HepG2 (cell line): Measurements from ENCODE around the gene STX10. TPM values are rescaled to one million over a fixed set of nuclear protein-coding genes. Genes with fewer than 3 reads are reported as not detected.
A peak's percentile ranks its signal among the peaks of the same experiment; 100 is the strongest.

Experiments
- ARNT ChIP-seq: fragments of 450-650 bp; IDR thresholded peaks from 2 replicates; pipeline ENCODE4 v1.6.1; 2017
- EZH2 ChIP-seq: conservative IDR thresholded peaks from 2 replicates; pipeline ENCODE4 v1.6.1; 2012; ENCODE audit warnings: mild to moderate bottlenecking, low read depth, low read length, moderate library complexity
- FOXO1 ChIP-seq: sonication (generic); formaldehyde crosslinking; IDR thresholded peaks from 2 replicates; pipeline ENCODE4 v1.4.0; 2020; ENCODE audit warnings: missing genetic modification reagents
- GMEB1 ChIP-seq: sonication (generic); formaldehyde crosslinking; IDR thresholded peaks from 2 replicates; pipeline ENCODE4 v1.5.1; 2020; ENCODE audit warnings: missing genetic modification reagents, mild to moderate bottlenecking, borderline replicate concordance
- HNF4G ChIP-seq, 2 experiments: sonication (generic) in 1 of 2; formaldehyde crosslinking in 1 of 2; IDR thresholded peaks; 2 replicates each; pipeline versions ENCODE4 v1.4.0 to v1.6.1; 2011 to 2020; ENCODE audit warnings: borderline replicate concordance in 2 of 2, low read depth in 2 of 2, mild to moderate bottlenecking in 2 of 2, low read length in 1 of 2, missing genetic modification reagents in 1 of 2, moderate library complexity in 1 of 2
- MAFF ChIP-seq: IDR thresholded peaks from 2 replicates; pipeline ENCODE4 v1.6.1; 2011; ENCODE audit warnings: low read depth, low read length, improper control_type of control experiment
- PHF20 ChIP-seq: sonication (generic); formaldehyde crosslinking; IDR thresholded peaks from 2 replicates; pipeline ENCODE4 v1.5.0; 2020; ENCODE audit warnings: mild to moderate bottlenecking, missing genetic modification reagents
- RBM22 ChIP-seq: fragments of 200-400 bp; formaldehyde crosslinking; optimal IDR thresholded peaks from 2 replicates; pipeline ENCODE3; 2017; ENCODE audit warnings: mild to moderate bottlenecking, low read length, moderate library complexity
- RELA ChIP-seq: sonication (generic); formaldehyde crosslinking; IDR thresholded peaks from 2 replicates; pipeline ENCODE4 v1.4.0; 2020; ENCODE audit warnings: missing genetic modification reagents
- REXO4 ChIP-seq: sonication (generic); formaldehyde crosslinking; IDR thresholded peaks from 2 replicates; pipeline ENCODE4 v1.8.0; 2022; ENCODE audit warnings: missing genetic modification reagents, mild to moderate bottlenecking, borderline replicate concordance
- SRSF9 ChIP-seq: fragments of 200-400 bp; formaldehyde crosslinking; IDR thresholded peaks from 2 replicates; pipeline ENCODE4 v1.6.1; 2018; ENCODE audit warnings: borderline replicate concordance, mild to moderate bottlenecking, low read depth, low read length; ENCODE audit not compliant: insufficient read depth, poor library complexity, severe bottlenecking
- TBP ChIP-seq: sonication (generic); formaldehyde crosslinking; IDR thresholded peaks from 2 replicates; pipeline ENCODE4 v1.5.0; 2020; ENCODE audit warnings: missing genetic modification reagents
- TEF ChIP-seq: sonication (generic); formaldehyde crosslinking; IDR thresholded peaks from 2 replicates; pipeline ENCODE4 v1.5.0; 2020; ENCODE audit warnings: missing genetic modification reagents
- TFAP4 ChIP-seq: sonication (generic); IDR thresholded peaks from 2 replicates; pipeline ENCODE4 v1.6.1; 2016; ENCODE audit warnings: low read depth, borderline replicate concordance
- ZBTB44 ChIP-seq: sonication (generic); formaldehyde crosslinking; IDR thresholded peaks from 2 replicates; pipeline ENCODE4 v1.4.0; 2020; ENCODE audit warnings: missing genetic modification reagents
- ZFP36L2 ChIP-seq: sonication (generic); formaldehyde crosslinking; IDR thresholded peaks from 2 replicates; pipeline ENCODE4 v1.4.0; 2020; ENCODE audit warnings: missing genetic modification reagents
- ZFP91 ChIP-seq: sonication (generic); formaldehyde crosslinking; IDR thresholded peaks from 2 replicates; pipeline ENCODE4 v1.9.0; 2022; ENCODE audit warnings: missing genetic modification reagents, mild to moderate bottlenecking, borderline replicate concordance
- ZNF230 ChIP-seq: sonication (generic); formaldehyde crosslinking; IDR thresholded peaks from 2 replicates; pipeline ENCODE4 v1.4.0; 2020; ENCODE audit warnings: mild to moderate bottlenecking, missing genetic modification reagents
- ZNF44 ChIP-seq: sonication (generic); formaldehyde crosslinking; IDR thresholded peaks from 2 replicates; pipeline ENCODE4 v1.5.1; 2020; ENCODE audit warnings: mild to moderate bottlenecking, missing genetic modification reagents
- ZNF558 ChIP-seq: sonication (generic); formaldehyde crosslinking; IDR thresholded peaks from 2 replicates; pipeline ENCODE4 v1.9.0; 2022; ENCODE audit warnings: mild to moderate bottlenecking, missing genetic modification reagents, borderline replicate concordance
- ZNF572 ChIP-seq: sonication (generic); formaldehyde crosslinking; IDR thresholded peaks from 2 replicates; pipeline ENCODE4 v1.5.1; 2020; ENCODE audit warnings: mild to moderate bottlenecking, missing genetic modification reagents
- ZNF749 ChIP-seq: sonication (generic); formaldehyde crosslinking; IDR thresholded peaks from 2 replicates; pipeline ENCODE4 v1.8.0; 2022; ENCODE audit warnings: mild to moderate bottlenecking, missing genetic modification reagents, moderate library complexity, borderline replicate concordance
- ZNF788 ChIP-seq: sonication (generic); formaldehyde crosslinking; IDR thresholded peaks from 2 replicates; pipeline ENCODE4 v1.5.0; 2020; ENCODE audit warnings: mild to moderate bottlenecking, missing genetic modification reagents, borderline replicate concordance
- polyA plus RNA-seq, 8 experiments: library from polyadenylated mRNA; depleted of rRNA in 3 of 8; stranded (reverse) in 7 of 8; unstranded in 1 of 8; fragments of >200 nt; fragmentation: Illumina TruSeq in 4 of 8; extraction: Trizol in 4 of 8; gene quantifications; 2 replicates each; pipeline versions ENCODE4 v1.2.1 to v1.2.3, GENCODE V29; 2011 to 2016; ENCODE audit warnings: low read depth in 4 of 8, missing spikeins in 1 of 8, mixed read lengths in 1 of 8; ENCODE audit not compliant: insufficient read depth in 1 of 8
- total RNA-seq, 5 experiments: library from RNA; depleted of rRNA; stranded (reverse); fragments of >200 nt; fragmentation: Illumina TruSeq; extraction: Trizol; gene quantifications; 2 replicates each; pipeline ENCODE4 v1.2.3, GENCODE V29; 2016; ENCODE audit warnings: low read depth in 1 of 5

STX10 gene
- total and polyA plus RNA-seq, 2 of the 13 experiments (the other 11 are each of a cell fraction or from before 2014, with no cell fraction given): 47.9 to 66.4 TPM

GRCh38 chr19:13150187-13150930 is at the start of gene STX10, which contains the start of gene IER2 (continued):
- TF ChIP-seq ZBTB44 (CRISPR knock-in tag): no peak
- no peak for TF ChIP-seq RELA (CRISPR knock-in tag)
- TF ChIP-seq TFAP4: peak; percentile 35; the same call in 1 of the 2 replicates
- no peak for TF ChIP-seq RBM22
- no peak for TF ChIP-seq ZNF44 (CRISPR knock-in tag)
- TF ChIP-seq MAFF: no peak
- no peak for TF ChIP-seq ZNF749 (CRISPR knock-in tag)
- no peak for TF ChIP-seq TEF (CRISPR knock-in tag)
- no peak for TF ChIP-seq SRSF9
- TF ChIP-seq TBP: no peak
- TF ChIP-seq PHF20 (CRISPR knock-in tag): peak; percentile 84
- peak; percentile 90; the same call in 1 of the 2 replicates for TF ChIP-seq ZNF788 (CRISPR knock-in tag)
- peak; percentile 83; the same call in 1 of the 2 replicates for TF ChIP-seq ZNF572 (CRISPR knock-in tag)
- peak; percentile 39; the same call in 1 of the 2 replicates for TF ChIP-seq HNF4G (IDR thresholded peaks at IDR 0.05; ENCODE audit: borderline replicate concordance, low read depth, low read length)
- TF ChIP-seq HNF4G (CRISPR knock-in tag; IDR thresholded peaks at IDR 0.05; ENCODE audit: borderline replicate concordance, low read depth): no peak
- no peak for TF ChIP-seq EZH2
- no peak for TF ChIP-seq ZFP36L2 (CRISPR knock-in tag)
- 0 out of 2 replicates have a peak, but pooled peaks have one; percentile 79 for TF ChIP-seq ZNF558 (CRISPR knock-in tag)
- TF ChIP-seq REXO4: no peak
- peak; percentile 98 for TF ChIP-seq ZFP91
- peak; percentile 68 for TF ChIP-seq FOXO1
- peak; percentile 93 for TF ChIP-seq GMEB1 (CRISPR knock-in tag)
- no peak for TF ChIP-seq ARNT
- no peak for TF ChIP-seq ZNF230 (CRISPR knock-in tag)
